Lower leg skin (tissue), 3 donors: ENCODE results near the gene S100B.

Experiments used
- CTCF ChIP-seq, 3 donors: fragments of 450-650 bp; IDR thresholded peaks; one replicate each; pipeline ENCODE4 v1.5.1; 2016; ENCODE audit warnings: antibody characterized with exemption in 3 of 3, mild to moderate bottlenecking in 3 of 3, moderate library complexity in 2 of 3
- POLR2A ChIP-seq, 2 donors: fragments of 450-650 bp; IDR thresholded peaks; one replicate each; pipeline ENCODE4 v1.6.1; 2016 to 2017; ENCODE audit warnings: antibody characterized with exemption in 2 of 2, mild to moderate bottlenecking in 1 of 2, moderate library complexity in 1 of 2

- TF ChIP-seq CTCF (IDR thresholded peaks at IDR 0.05) (no peak), POLR2A (IDR thresholded peaks at IDR 0.05) (no peak)
These were observed 1.0 kb upstream of the S100B start for GRCh38 chr21:46605767-46606426.
